Stimulated activated naive CD8-positive, alpha-beta T cell treated with anti-CD3 and anti-CD28 coated beads, Interleukin-15, Interleukin-2, amounts not matched to agents 100 ng/mL and 50 ng/mL, for 24 hours (primary cell): ENCODE data around the gene CXorf49.
"Not testable (repeated sequence)": the region's sequence is repeated elsewhere in the genome, so short reads cannot be mapped to it uniquely, and the experiment has no call there.

Experiments used
- H3K27ac Mint-ChIP-seq: one replicate; pipeline ENCODE4 v1.8.0; 2021; ENCODE audit warnings: mild to moderate bottlenecking, mixed read lengths
- H3K27me3 Mint-ChIP-seq: one replicate; pipeline ENCODE4 v1.8.0; 2021; ENCODE audit warnings: mixed read lengths
- H3K36me3 Mint-ChIP-seq: one replicate; pipeline ENCODE4 v1.8.0; 2021; ENCODE audit warnings: low read depth, mixed read lengths
- H3K4me1 Mint-ChIP-seq: one replicate; pipeline ENCODE4 v1.8.0; 2021; ENCODE audit warnings: low read depth, mixed read lengths
- H3K4me3 Mint-ChIP-seq: one replicate; pipeline ENCODE4 v1.8.0; 2021; ENCODE audit warnings: mild to moderate bottlenecking, mixed read lengths
- H3K9me3 Mint-ChIP-seq: one replicate; pipeline ENCODE4 v1.8.0; 2021; ENCODE audit warnings: mixed read lengths

Gene CXorf49

GRCh38 chrX:71718185-71718584, at the start of gene CXorf49:
Gene CXorf49 (minus strand): TSS chrX:71718285. CDS start chrX:71718151, 134 bp downstream.
- not testable (repeated sequence) for H3K27ac Mint-ChIP-seq, H3K4me3 Mint-ChIP-seq, H3K36me3 Mint-ChIP-seq, H3K9me3 Mint-ChIP-seq, H3K27me3 Mint-ChIP-seq, H3K4me1 Mint-ChIP-seq

- H3K4me3 Mint-ChIP-seq, H3K27me3 Mint-ChIP-seq, H3K36me3 Mint-ChIP-seq, H3K27ac Mint-ChIP-seq, H3K4me1 Mint-ChIP-seq, H3K9me3 Mint-ChIP-seq: not testable (repeated sequence)
Measured at GRCh38 chrX:71767134-71767533, 49.0 kb upstream of the CXorf49 start.

DNA sequence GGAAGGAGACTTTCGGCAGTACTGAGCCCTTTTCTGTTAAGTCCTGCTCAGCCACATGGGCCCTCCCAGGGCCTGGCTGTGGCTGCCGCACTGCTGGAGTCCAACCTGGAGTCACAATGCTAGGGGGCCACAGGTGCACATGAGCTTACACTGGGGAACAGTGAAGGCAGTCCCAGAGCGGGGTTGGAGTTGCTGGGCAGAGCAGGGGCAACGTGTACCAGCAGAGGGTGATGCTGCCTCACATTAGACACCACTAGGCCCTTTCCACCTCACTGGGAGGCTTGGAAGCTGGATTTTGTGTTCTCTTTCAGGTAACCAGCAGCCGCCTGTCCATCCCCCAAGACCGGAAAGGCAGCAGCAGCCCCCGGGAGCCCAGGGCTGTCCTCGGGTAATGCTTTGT, 47.5 kb upstream of the CXorf49 start:
- H3K27me3 Mint-ChIP-seq, H3K9me3 Mint-ChIP-seq, H3K4me1 Mint-ChIP-seq, H3K4me3 Mint-ChIP-seq, H3K36me3 Mint-ChIP-seq, H3K27ac Mint-ChIP-seq: not testable (repeated sequence)

GRCh38 chrX:71764832-71765231, 46.7 kb upstream of the CXorf49 start:
- not testable (repeated sequence) for H3K27ac Mint-ChIP-seq, H3K4me3 Mint-ChIP-seq, H3K4me1 Mint-ChIP-seq, H3K27me3 Mint-ChIP-seq, H3K9me3 Mint-ChIP-seq, H3K36me3 Mint-ChIP-seq

GRCh38 chrX:71763049-71763448, 45.0 kb upstream of the CXorf49 start, which contains the start of gene CXorf49B:
Gene CXorf49B (plus strand): TSS chrX:71763349. CDS start chrX:71763424, 75 bp downstream.
- not testable (repeated sequence) for H3K4me3 Mint-ChIP-seq, H3K27me3 Mint-ChIP-seq, H3K27ac Mint-ChIP-seq, H3K9me3 Mint-ChIP-seq, H3K36me3 Mint-ChIP-seq, H3K4me1 Mint-ChIP-seq

GRCh38 chrX:71760688-71761281, 42.7 kb upstream of the CXorf49 start:
- H3K4me3 Mint-ChIP-seq, H3K4me1 Mint-ChIP-seq, H3K9me3 Mint-ChIP-seq, H3K27ac Mint-ChIP-seq, H3K36me3 Mint-ChIP-seq, H3K27me3 Mint-ChIP-seq: not testable (repeated sequence)

GRCh38 chrX:71720289-71720886, 2.3 kb upstream of the CXorf49 start:
- H3K36me3 Mint-ChIP-seq, H3K27me3 Mint-ChIP-seq, H3K27ac Mint-ChIP-seq: not testable (repeated sequence)

DNA sequence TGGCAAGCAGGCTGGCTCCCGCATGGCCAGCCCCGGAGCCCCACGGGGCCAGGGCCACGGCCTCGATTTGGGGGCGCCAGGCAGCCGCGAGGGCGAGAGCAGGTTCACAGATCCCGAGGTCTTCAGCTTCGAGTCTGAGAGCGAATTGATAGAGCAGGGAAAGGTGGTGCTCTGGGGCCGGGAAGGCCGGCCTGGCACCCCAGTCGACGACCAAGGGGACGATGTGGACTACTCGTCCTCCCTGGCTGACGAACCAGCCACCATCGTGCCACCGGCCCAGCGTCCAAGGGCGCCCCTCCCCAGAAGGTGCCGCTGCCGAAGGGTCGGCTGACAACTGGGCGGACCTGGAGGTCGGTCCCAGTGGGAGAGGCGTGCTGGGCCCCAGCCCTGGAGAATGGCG, 1.1 kb upstream of the CXorf49 start:
- not testable (repeated sequence) for H3K4me1 Mint-ChIP-seq

More at GRCh38 chrX:71720289-71720886, 2.3 kb upstream of the CXorf49 start:
- H3K4me3 Mint-ChIP-seq, H3K4me1 Mint-ChIP-seq, H3K9me3 Mint-ChIP-seq: not testable (repeated sequence)

DNA sequence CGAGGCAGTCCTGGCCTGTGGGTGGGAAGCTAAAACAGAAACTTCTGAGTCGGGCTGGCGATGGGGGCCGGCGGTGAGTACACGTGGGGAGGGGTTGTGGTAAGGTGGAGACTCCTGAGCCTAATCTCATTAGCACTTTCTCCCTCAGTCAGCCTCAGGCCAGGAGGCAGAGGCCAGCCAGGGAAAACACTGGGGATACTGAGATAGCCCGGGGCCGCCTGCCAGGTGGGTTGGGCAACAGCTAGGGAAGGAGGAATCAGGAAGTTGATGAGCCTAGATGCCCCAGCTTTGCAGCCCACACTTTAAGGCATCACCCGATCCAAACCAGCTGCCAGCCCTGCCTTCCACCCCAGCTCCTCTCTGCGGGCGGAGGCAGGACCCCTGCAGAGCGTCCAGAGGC, 1.8 kb downstream of the CXorf49 start:
- not testable (repeated sequence) for H3K27me3 Mint-ChIP-seq, H3K9me3 Mint-ChIP-seq, H3K4me3 Mint-ChIP-seq, H3K4me1 Mint-ChIP-seq, H3K27ac Mint-ChIP-seq, H3K36me3 Mint-ChIP-seq

More for the DNA sequence above, 1.1 kb upstream of the CXorf49 start:
- not testable (repeated sequence) for H3K27me3 Mint-ChIP-seq, H3K27ac Mint-ChIP-seq, H3K9me3 Mint-ChIP-seq, H3K36me3 Mint-ChIP-seq, H3K4me3 Mint-ChIP-seq

GRCh38 chrX:71715551-71715950, 2.5 kb downstream of the CXorf49 start:
- H3K9me3 Mint-ChIP-seq, H3K4me1 Mint-ChIP-seq, H3K36me3 Mint-ChIP-seq: not testable (repeated sequence)

DNA sequence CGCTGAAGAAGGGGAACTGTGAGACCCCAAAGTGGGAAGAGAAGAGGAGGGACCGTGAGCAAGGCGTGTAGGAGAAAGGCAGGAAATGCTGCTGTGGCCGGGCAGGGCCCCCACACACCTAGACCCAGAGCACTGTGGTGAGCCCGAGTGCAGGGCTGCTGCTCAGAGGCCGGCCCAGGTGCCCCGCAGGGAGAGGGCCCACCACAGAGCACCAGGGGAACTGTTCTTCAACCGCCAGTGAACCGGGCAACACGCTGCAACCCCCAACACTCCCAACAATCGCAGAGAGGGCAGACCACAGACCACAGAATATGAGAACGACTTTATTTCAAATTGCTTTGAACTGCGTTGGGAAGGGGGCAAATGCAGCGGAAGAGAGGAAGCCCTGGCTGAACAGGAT, 4.0 kb downstream of the CXorf49 start:
- H3K4me1 Mint-ChIP-seq, H3K27ac Mint-ChIP-seq: not testable (repeated sequence)

More at GRCh38 chrX:71715551-71715950, 2.5 kb downstream of the CXorf49 start:
- not testable (repeated sequence) for H3K4me3 Mint-ChIP-seq, H3K27me3 Mint-ChIP-seq, H3K27ac Mint-ChIP-seq

GRCh38 chrX:71702853-71703252, 15.2 kb downstream of the CXorf49 start:
- H3K27me3 Mint-ChIP-seq, H3K9me3 Mint-ChIP-seq, H3K36me3 Mint-ChIP-seq, H3K4me3 Mint-ChIP-seq, H3K4me1 Mint-ChIP-seq, H3K27ac Mint-ChIP-seq: not testable (repeated sequence)

More for the DNA sequence above, 4.0 kb downstream of the CXorf49 start:
- H3K4me3 Mint-ChIP-seq, H3K27me3 Mint-ChIP-seq, H3K9me3 Mint-ChIP-seq, H3K36me3 Mint-ChIP-seq: not testable (repeated sequence)

- not testable (repeated sequence) for H3K9me3 Mint-ChIP-seq, H3K27ac Mint-ChIP-seq, H3K4me1 Mint-ChIP-seq, H3K27me3 Mint-ChIP-seq, H3K4me3 Mint-ChIP-seq, H3K36me3 Mint-ChIP-seq
Measured at GRCh38 chrX:71699023-71699344, 19.1 kb downstream of the CXorf49 start.

- H3K9me3 Mint-ChIP-seq, H3K4me1 Mint-ChIP-seq, H3K27me3 Mint-ChIP-seq, H3K36me3 Mint-ChIP-seq, H3K27ac Mint-ChIP-seq, H3K4me3 Mint-ChIP-seq: not testable (repeated sequence)
Measured at GRCh38 chrX:71698299-71699022, 19.6 kb downstream of the CXorf49 start.

- H3K27me3 Mint-ChIP-seq, H3K9me3 Mint-ChIP-seq, H3K36me3 Mint-ChIP-seq, H3K4me1 Mint-ChIP-seq, H3K4me3 Mint-ChIP-seq, H3K27ac Mint-ChIP-seq: not testable (repeated sequence)
Measured at GRCh38 chrX:71697466-71698298, 20.4 kb downstream of the CXorf49 start.
